HG02852 (cell line): Measurements from ENCODE around the gene FEZF1.

Source experiments
- ATAC-seq: cut with Tn5 transposase; IDR thresholded peaks from one replicate; pipeline ENCODE4 v1.9.1; 2021; ENCODE audit warnings: mild to moderate bottlenecking, moderate library complexity; ENCODE audit not compliant: unreplicated experiment

Gene FEZF1

DNA sequence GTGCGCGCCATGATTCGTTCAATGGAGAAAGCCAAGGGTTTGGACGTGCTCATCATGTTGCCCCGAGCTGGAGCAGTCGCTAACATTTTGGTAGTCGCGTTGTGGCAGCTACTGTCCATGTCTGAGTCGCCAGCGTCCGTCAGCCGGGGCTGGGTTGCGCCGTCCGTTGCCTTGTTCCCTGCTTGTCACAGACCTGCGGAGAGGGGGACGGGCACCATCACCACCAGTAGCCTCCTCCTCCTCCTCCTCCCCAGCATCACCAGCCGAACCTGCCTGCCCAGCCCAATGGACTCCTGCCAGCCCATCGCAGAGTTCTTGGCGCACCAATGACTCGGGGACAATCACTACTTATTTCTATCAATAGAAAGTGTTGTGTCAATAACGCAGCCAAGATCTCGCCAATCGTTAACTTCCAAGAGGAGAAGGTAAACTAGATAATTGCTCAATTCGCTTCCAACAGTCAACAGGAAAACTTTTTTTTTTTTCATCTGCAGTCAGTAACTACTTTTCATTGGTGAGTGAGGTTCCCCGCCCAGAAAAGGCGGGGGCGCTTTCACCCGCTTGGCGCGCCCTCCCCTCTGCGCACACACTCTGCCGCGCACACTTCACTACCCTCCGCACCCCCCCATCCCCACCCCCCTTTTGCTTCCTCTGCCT, at the start of gene FEZF1:
FEZF1 (minus strand) TSS at position 432 of the 657 bp plus-strand sequence; CDS start at position 119, 313 bp downstream.
- ATAC-seq = no peak

DNA sequence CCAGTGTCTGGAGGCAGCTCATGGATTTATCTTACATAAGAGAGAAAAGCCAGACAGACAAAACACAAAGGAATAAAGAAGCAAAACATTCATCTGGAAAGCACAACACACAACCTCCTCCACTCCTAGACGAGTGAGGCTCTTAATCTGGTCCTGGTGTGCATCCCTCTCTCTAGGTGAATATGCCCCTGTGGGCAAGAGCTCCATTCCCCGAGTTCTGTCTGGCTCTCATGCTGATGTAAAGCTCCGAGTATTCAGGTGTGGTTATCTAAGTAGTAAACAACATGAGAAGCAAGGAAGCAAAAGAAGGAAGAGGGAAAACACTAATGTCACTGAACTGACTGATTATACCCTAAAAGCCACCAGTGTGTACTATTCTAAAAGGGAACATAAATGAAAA, 47.9 kb upstream of the FEZF1 start:
- ATAC-seq = no peak

DNA sequence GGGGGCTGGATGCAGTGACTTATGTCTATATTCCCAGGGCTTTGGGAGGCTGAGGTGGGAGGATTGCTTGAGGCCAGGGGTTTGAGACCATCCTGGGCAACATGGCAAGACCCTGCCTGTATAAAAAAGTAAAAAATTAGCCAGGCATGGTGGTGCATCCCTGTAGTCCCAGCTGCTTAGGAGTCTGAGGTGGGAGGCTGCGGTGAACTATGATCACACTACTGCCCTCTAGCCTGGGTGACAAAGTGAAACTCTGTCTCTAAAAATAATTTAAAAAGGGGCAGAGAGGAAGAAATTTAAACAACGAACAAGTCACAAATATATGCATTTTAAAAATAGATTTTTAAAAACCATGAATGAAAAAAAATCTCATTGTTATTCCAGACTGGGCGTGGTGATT, 46.2 kb upstream of the FEZF1 start:
- ATAC-seq = no peak

DNA sequence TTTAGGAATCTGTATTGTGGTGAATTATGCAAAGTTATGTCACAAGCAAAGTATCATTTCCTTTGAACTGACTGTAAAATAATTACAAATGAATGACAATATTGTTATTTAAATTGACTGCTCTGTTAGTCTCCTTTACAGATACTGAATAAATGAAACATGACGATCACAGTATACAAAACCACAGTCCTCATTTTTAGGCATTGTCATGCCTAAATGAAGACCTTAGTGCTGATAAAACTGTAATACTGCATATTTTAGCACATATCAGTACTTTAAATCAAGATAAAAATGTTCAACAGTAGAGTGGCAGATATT, 39.7 kb upstream of the FEZF1 start:
- ATAC-seq = no peak

DNA sequence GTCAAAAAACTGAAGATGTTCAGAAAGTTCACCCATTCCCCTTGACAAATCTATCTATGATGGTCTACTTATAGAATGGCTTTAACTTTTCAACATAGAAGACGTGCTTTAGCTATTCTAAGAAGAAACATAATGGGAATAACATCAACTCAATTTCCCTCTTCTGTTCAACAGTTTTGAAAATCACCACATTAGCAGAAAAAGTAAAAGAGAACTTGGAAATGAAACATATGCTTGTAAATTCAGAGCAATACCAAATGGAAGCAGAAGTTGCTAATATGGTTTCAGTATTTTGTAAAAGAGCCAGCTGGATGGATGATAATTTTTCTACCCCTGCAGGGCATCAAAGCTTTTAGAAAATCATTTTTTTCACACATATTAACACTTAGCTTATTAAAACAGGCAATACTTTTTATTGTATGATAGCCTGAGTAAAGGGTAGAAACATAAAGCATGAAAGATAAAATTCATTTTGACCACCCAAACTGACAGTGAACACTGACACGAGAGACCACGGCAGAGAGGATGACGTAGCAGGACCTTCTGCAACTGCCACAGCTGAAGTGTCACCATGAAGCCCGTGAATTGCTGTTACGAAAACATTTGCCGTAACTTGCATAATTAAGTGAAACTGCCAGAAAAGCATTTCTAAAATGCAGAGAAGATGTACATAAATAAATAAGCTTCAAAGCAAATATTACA, 39.2 kb upstream of the FEZF1 start:
- no peak for ATAC-seq

DNA sequence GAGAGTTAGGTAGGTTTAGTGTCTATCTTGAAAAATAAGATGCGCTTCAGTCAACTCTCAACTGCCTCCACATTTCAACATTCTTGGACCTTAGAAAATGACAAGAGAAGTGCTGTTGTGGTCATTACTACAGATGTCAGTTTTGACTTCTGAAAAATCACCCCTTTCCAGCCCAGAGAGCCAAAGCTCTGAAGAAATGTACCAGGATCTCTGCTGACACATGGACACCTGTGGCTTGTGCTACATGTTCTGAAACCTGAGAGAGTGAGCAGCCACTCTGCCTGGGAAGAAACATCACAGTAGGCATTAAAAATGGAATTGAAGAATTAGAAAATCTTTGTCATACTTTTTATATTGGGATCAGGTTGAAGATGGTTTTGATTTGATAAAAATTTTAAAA, 35.9 kb upstream of the FEZF1 start:
- ATAC-seq = no peak

DNA sequence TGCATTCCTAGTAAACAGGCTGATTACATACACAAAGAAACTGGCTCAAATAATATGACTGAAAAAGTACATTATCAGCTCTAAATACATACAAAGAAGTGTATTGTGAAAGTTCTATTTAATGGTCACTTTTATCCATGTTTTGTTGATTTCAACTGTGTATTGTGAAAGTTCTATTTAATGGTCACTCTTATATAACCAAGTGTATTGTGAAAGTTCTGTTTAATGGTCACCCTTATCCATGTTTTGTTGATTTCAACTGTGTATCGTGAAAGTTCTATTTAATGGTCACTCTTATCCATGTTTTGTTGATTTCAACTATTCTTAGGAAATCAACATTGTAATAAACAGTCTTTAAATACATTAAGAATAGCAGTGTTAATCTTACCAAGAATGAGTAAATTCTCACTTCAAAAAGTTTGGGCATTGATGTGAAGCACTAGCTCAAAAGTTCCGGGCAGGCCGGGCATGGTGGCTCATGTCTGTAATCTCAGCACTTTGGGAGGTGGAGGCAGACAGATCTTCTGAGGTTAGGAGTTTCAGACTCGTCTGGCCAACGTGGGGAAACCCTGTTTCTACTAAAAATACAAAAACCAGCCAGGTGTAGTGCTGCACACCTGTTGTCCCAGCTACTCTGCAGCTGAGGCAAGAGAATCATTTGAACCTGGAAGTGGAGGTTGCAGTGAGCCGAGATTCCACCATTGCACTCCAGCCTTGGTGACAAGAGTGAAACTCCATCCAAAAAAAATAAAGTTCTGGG, 34.8 kb upstream of the FEZF1 start:
- ATAC-seq = no peak

DNA sequence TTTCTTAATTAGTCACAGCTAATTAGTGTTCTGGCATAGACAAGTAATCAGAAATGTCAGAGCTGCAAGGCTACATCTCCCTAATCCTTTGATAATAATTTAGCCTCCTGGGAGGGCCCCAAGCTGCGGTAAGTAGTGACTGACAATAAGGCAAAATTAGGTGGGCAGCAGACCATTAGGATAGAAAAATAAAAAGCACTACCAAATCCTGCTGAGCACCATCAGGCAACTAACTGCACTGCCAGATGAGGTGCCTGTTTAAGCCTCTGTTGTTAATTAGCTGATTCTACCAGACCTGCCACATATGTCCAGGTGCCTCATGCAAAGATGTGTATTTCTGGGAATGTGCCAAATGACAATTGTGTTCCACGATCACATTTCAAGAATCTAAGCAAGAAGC, 32.5 kb upstream of the FEZF1 start:
- no peak for ATAC-seq

DNA sequence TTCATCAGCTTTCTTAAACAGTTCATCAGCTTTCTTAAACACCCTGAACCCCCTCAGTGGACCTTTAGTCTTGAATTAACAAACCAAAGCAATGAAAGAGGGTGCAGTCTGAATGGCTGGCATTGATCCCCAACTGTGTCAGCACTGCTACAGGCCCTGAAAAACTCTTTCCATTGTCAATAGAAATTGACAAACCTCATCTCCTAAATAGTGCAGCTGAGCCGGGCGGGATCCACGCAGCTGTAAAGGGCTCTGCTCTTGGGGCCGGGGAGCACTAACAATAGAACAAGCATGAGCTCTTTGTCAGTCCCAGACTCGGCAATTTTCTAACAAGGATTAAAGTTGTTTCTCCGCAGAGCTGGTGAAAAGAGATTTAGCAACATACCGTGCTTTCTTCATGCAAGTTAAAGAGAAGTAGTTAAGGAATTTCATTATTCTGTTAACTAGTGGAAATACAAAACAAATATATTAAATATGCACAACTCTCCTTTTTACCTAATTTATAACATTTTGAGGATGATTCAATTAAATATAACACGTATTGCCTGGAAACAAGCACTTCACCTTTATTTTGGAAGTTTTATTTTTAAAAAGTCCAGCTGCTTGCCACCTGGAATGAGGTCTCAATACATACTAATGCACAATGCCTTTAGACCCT, 24.7 kb upstream of the FEZF1 start:
- ATAC-seq = no peak

DNA sequence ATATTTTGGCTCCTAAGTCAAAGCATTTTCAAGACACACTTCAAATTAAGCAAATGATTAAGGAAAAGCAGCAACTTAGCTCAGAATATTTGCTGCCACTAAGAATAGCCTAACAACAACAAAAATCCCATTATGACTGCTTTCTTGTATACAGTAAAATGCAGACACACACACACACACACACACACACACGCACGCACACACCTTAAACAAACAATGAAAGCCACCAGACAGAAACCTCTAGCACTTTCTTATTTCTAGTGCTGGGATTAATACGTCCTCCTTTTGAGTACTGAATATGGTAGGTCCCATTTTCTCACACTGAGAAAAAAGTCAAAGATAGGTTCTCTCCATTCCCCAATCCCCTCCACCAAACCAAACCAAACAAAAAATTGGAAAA, 23.4 kb upstream of the FEZF1 start:
- ATAC-seq = no peak

DNA sequence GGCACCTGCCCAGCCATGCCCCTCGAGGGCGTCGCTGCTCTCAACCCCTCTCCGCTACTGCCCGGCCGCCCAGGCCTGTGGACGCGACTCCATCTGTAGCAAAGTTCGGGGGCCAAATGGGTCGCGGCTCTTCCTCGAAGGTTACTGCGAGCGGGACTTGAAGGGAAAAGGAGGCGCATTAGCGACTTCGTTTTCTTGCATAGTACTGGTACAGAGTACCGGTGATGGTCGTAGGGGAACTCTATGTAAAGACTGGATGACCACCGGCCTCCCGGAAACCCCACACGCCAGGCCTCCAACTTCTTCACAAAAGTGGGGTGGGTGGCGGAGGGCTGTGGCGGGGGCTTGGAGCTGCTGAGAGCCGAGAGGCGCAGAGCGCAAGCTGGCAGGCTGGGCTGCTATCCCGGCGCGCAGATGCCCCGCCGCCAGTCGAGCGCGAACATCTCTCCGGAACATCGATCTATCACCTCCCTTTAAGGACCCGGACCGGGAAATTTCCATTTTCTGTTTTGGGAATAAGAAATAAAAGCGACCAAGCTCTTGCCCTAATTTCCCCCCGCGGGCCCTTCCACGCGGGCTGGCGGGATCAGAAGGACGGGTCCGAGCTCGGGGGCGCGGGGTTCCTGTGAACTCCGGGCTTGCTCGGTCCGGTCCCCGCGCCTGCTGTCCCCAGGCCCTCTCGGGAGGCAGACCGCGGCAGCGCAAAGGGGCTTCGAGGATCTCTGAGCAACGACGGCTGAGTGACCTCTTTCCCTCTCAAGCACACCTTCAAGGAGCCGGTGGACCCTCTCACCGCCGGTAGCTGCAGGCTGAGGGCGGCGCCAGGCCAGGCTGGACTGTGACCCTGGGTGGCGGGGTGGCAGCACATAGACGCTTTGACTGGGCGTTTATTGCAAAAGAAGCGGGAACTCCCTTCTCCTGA, 12.2 kb upstream of the FEZF1 start:
- ATAC-seq = no peak

DNA sequence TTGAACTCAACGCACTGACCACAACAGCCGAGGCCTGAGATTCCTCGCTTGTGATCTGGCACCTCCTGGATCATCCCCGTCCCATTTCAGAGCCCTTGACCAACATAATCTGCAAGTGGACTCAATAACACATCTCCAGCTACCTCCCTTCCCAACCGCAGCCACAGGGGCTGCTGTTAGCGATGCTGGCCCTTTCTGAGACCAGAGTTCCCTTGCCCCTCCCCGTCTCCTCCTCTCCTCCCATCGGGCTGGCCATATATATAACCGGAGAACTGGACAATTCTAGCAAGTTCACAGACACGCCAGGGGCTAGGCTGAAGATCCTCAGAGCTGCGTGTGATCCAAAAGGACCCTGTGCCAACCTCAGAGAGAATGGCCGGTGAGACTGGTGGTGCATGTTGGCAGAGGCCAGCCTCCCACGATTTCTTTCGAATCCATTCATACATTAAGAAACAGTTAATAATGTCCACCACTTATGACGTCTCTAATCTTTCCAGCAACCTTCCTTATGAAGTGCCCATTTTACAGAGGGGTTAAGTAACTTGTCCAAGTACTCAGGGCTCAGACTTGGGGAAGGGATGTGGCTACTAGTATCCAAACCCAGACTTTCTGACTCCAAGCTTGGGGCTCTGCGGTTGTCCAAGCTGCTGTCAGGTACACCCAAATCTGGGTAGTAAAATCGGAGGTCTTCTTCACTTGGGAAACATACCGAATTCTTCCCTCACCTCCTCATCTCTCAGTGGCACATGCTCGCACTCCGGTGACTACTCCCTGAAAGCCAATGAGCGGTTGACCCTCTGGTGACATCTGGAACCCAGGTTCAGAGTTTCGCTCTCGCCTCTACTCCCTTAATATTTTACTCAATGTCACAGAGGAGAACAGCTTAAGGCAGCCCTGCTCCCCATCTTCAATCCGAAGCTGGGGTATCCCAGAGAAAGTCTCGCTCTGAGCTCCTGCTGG, 11.2 kb upstream of the FEZF1 start:
- ATAC-seq = no peak

DNA sequence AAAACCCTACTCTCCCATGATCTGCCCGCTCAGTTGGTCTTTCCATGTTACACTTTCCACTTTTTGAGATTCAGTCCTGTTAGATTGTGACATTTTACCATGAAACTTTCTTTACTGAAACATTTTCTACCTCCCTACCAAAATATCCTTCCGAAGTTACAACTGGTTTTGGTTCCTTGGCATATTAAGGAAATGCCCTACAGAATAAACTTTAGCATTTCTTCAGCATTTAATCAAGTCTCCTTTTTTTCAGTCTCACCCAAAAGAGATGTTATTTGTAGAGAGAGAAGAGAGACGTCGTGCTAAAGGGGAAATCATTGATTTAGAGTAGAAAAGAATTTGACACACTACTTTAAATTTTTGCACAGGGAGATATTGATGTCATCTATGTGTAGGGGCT, 9.7 kb upstream of the FEZF1 start:
- no peak for ATAC-seq

DNA sequence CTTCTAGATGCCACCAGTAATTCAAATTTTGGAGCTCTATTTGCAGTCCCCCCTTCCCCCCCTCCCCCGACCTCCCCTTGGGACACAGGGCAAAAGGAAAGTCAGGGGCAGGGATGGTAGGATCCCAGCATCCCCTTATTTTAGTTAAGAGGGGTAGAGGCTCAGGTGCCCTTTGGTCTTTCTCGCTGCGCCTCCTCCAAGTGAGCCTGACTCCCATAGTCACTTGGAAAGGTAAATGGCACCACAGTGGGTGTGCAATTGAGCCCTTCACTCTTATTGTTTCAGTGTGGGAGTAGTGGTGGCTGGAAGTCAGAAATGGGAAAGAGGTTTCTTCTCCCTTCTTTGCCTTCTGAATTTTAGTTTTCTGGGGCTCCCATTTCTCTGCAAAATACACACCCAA, 8.2 kb upstream of the FEZF1 start:
- no peak for ATAC-seq

DNA sequence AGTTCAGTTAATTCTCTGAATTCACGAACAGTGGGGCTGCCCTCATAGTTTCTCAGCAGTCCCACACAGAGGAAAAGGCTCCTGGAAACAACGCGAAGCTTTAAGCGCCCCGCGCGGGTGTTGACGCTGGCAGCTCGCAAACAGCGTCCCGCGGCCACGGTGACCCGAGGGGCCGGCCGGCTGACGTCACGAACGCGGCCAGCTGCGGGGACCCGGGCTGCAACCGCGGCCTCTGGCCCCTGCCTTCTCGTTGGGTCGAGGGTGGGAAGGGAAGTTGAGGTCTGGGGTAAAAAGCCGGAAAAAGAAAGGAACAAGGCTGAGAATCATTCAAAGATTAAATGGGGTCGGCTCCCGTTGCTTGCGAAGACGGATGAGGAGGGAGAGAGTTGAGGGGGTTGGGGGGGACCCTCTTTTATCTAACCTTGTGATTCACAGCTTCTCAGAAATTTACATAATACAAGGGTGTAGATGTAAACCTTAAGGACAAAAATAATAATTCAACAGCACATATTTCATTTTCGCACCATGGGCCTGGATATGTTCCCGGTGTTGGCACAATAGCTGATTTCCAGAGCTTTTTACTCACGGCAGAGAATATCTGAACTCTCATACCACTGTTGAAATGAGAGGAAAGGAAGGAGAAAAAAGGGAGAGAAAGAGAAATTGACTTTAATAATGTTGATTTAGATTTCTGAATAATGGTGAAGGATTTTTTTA, 7.3 kb upstream of the FEZF1 start:
- no peak for ATAC-seq

DNA sequence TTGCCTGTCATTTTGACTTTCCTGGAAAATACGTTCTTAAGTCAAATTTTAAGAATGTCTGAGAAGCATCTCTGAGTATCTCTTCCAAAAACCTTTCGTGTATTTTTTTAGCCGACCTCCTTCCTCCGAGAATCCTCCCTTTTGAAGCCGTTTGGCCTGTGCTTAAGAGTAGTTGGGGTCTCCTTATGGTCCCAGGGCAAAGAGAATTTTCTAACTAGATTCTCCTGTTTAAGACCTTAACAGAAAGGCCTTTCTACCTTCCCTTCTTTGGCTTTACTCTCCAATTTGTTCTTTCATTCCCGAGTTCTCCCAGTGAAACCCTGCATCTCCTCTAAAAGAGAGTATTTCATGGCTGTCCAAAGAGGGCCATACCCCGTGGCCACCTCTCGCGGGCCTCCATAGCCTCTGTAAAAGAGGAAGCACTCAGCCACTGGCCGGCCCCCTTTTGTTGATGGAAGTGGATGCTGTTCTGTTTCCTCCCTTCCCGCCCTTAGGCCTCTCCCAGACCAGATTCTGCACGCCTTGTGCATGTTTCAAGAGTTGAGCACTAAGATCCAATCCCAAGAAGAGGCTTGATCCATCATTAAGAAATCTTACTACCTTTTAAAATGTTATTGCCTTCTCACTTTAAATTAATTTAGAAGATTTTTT, 6.6 kb upstream of the FEZF1 start:
- no peak for ATAC-seq

DNA sequence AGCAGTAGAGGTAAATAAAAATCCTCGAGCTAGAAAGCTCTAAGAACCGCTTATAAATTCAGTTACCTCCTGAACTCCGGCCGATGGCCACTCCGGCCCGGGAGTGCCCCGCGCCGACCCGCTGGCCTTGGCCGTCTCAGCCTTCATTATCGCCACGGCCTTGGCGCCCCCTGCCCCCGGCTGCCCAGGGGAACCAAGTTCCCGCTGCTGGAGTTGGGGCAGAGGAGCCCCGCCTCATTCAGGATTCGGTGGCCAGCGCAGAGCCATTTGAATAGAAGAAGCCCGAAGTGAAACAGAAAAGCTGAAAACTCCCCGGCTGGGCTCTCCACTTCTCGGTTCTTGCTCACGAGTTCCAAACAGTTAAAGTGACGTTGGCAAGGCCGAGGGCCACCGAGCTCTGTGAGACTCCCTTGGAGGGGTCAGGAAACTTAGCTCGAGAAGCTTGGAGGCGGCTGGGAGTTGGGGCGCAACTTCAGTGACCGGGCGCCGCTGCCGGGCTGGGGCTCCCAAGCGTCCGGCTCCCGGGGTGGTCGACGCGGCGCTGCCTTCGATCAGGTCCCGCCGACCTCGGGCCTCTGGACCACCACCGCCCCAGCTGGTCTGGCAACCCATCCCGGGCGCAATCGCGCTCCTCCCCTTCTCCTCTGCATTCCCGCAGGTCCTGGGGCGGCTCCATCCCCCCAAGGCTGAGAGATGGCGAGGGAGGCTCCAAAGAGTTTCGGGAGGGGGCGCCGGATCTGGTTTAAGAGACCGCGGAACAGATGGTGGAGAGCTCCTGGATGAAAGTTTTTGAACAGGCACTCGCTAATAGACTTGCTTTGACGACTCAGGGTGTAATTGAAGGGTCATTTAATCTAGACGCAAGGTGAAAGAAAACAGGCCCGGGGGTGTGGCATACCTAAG, 5.8 kb upstream of the FEZF1 start:
- peak; percentile 66 for ATAC-seq
